Glomerular endothelial cell (primary cell): Measurements from ENCODE around the gene SYCN. TPM values are rescaled to one million over a fixed set of nuclear protein-coding genes. Genes with fewer than 3 reads are reported as not detected.

Source experiments
- DNase-seq: peaks from one replicate; pipeline ENCODE4 v3.0.0-alpha.2; 2011; ENCODE audit warnings: low read depth, low spot score; ENCODE audit errors: extremely low read depth
- total RNA-seq: library from RNA; depleted of rRNA; stranded (reverse); fragments of >200 nt; gene quantifications from 2 replicates; pipeline ENCODE4 v1.2.3, GENCODE V29; 2015

Gene SYCN
- total RNA-seq, 1 donor from 2014 or later = not detected

GRCh38 chr19:39196320-39196719, 7.7 kb downstream of the SYCN start:
- DNase-seq = no peak

GRCh38 chr19:39195755-39196154, 8.3 kb downstream of the SYCN start:
- DNase-seq = no peak

GRCh38 chr19:39194832-39195542, 9.1 kb downstream of the SYCN start:
- DNase-seq = no peak

GRCh38 chr19:39193803-39194202, 10.3 kb downstream of the SYCN start:
- no peak for DNase-seq

GRCh38 chr19:39192846-39193245, 11.2 kb downstream of the SYCN start:
- no peak for DNase-seq

- DNase-seq = no peak
Observed at GRCh38 chr19:39190768-39191167, 13.3 kb downstream of the SYCN start.

GRCh38 chr19:39188960-39189359, 15.1 kb downstream of the SYCN start:
- no peak for DNase-seq

- no peak for DNase-seq
Observed at GRCh38 chr19:39187552-39187943, 16.5 kb downstream of the SYCN start.

- DNase-seq = no peak
Observed at GRCh38 chr19:39186391-39186790, 17.7 kb downstream of the SYCN start.

- no peak for DNase-seq
Observed at GRCh38 chr19:39183104-39183503, 21.0 kb downstream of the SYCN start.

GRCh38 chr19:39182174-39182505, 21.9 kb downstream of the SYCN start:
- no peak for DNase-seq

- no peak for DNase-seq
Observed at GRCh38 chr19:39181500-39182173, 22.4 kb downstream of the SYCN start.

GRCh38 chr19:39180749-39181148, 23.3 kb downstream of the SYCN start:
- DNase-seq = no peak

- no peak for DNase-seq
Observed at GRCh38 chr19:39179754-39180153, 24.3 kb downstream of the SYCN start.

GRCh38 chr19:39178296-39179006, 25.6 kb downstream of the SYCN start:
- no peak for DNase-seq

GRCh38 chr19:39177736-39178135, 26.3 kb downstream of the SYCN start:
- no peak for DNase-seq

GRCh38 chr19:39177110-39177699, 26.9 kb downstream of the SYCN start:
- DNase-seq = no peak

- no peak for DNase-seq
Observed at GRCh38 chr19:39175564-39175963, 28.5 kb downstream of the SYCN start.

GRCh38 chr19:39174558-39175544, 29.2 kb downstream of the SYCN start:
- no peak for DNase-seq

- DNase-seq = no peak
Observed at GRCh38 chr19:39174142-39174541, 29.9 kb downstream of the SYCN start.
